HG02588 (cell line): ENCODE data around the gene TTBK2.

Source experiments
- ATAC-seq: cut with Tn5 transposase; IDR thresholded peaks from one replicate; pipeline ENCODE4 v1.9.1; 2021; ENCODE audit warnings: mild to moderate bottlenecking, moderate library complexity; ENCODE audit not compliant: unreplicated experiment

Gene TTBK2

GRCh38 chr15:42832576-42832975 is 88.0 kb downstream of the TTBK2 start:
- ATAC-seq, result no peak

- no peak for ATAC-seq
Observed at GRCh38 chr15:42826251-42826890, 94.2 kb downstream of the TTBK2 start.

GRCh38 chr15:42825599-42825998 is 95.0 kb downstream of the TTBK2 start:
- ATAC-seq, result no peak

- no peak for ATAC-seq
Observed at GRCh38 chr15:42820811-42821210, 99.8 kb downstream of the TTBK2 start.

- ATAC-seq, result no peak
Observed at GRCh38 chr15:42819786-42820185, 100.8 kb downstream of the TTBK2 start.

- no peak for ATAC-seq
Observed at GRCh38 chr15:42811433-42811832, 109.1 kb downstream of the TTBK2 start.

- ATAC-seq, result no peak
Observed at GRCh38 chr15:42808913-42809312, 111.7 kb downstream of the TTBK2 start.

GRCh38 chr15:42805266-42805665 is 115.3 kb downstream of the TTBK2 start:
- ATAC-seq, result no peak

GRCh38 chr15:42804739-42805138 is 115.8 kb downstream of the TTBK2 start:
- ATAC-seq, result no peak

GRCh38 chr15:42803436-42803835 is 117.1 kb downstream of the TTBK2 start:
- ATAC-seq, result no peak

GRCh38 chr15:42802168-42802567 is 118.4 kb downstream of the TTBK2 start:
- ATAC-seq, result no peak

- ATAC-seq, result no peak
Observed at GRCh38 chr15:42800731-42801474, 119.7 kb downstream of the TTBK2 start.

GRCh38 chr15:42798802-42799201 is 121.8 kb downstream of the TTBK2 start:
- ATAC-seq, result no peak

- no peak for ATAC-seq
Observed at GRCh38 chr15:42796955-42797782, 123.4 kb downstream of the TTBK2 start.

- ATAC-seq, result no peak
Observed at GRCh38 chr15:42788725-42789124, 131.9 kb downstream of the TTBK2 start.

- ATAC-seq, result no peak
Observed at GRCh38 chr15:42786978-42787377, 133.6 kb downstream of the TTBK2 start.

GRCh38 chr15:42785569-42785968 is 135.0 kb downstream of the TTBK2 start:
- no peak for ATAC-seq

- ATAC-seq, result no peak
Observed at GRCh38 chr15:42784705-42785104, 135.9 kb downstream of the TTBK2 start.

- ATAC-seq, result no peak
Observed at GRCh38 chr15:42782716-42783115, 137.9 kb downstream of the TTBK2 start.

- ATAC-seq, result no peak
Observed at GRCh38 chr15:42775416-42775815, 145.2 kb downstream of the TTBK2 start.

- no peak for ATAC-seq
Observed at GRCh38 chr15:42772901-42773300, 147.7 kb downstream of the TTBK2 start.

- ATAC-seq, result no peak
Observed at GRCh38 chr15:42772144-42772543, 148.4 kb downstream of the TTBK2 start.
